Measurements from ENCODE around the gene CA9.

DNA sequence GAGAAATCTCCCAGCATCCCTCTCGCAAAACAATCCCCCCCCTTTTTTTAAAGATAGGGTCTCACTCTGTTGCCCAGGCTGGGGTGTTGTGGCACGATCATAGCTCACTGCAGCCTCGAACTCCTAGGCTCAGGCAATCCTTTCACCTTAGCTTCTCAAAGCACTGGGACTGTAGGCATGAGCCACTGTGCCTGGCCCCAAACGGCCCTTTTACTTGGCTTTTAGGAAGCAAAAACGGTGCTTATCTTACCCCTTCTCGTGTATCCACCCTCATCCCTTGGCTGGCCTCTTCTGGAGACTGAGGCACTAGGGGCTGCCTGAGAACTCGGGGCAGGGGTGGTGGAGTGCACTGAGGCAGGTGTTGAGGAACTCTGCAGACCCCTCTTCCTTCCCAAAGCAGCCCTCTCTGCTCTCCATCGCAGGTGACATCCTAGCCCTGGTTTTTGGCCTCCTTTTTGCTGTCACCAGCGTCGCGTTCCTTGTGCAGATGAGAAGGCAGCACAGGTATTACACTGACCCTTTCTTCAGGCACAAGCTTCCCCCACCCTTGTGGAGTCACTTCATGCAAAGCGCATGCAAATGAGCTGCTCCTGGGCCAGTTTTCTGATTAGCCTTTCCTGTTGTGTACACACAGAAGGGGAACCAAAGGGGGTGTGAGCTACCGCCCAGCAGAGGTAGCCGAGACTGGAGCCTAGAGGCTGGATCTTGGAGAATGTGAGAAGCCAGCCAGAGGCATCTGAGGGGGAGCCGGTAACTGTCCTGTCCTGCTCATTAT is 6.8 kb downstream of the CA9 start:
- TF ChIP-seq CTCF (IDR thresholded peaks at IDR 0.05) (no peak), EZH2 (IDR thresholded peaks at IDR 0.05) (no peak), EZH2phosphoT487 (IDR thresholded peaks at IDR 0.05) (no peak)

All from neural progenitor cell (in vitro differentiated cells).